Measurements from ENCODE around the gene DDTL.

Gene DDTL

GRCh38 chr22:24016156-24016555, 49.5 kb downstream of the DDTL start:
- no peak for DNase-seq (ENCODE audit: low read depth)
- no peak overlapping the region for H3K4me3 ChIP-seq (ENCODE audit: low read depth, low read length)
- TF ChIP-seq CTCF (IDR thresholded peaks at IDR 0.05; ENCODE audit: control insufficient read depth, extremely low read depth, insufficient read depth): no peak

- no peak overlapping the region for H3K4me3 ChIP-seq (ENCODE audit: low read depth, low read length)
- DNase-seq (ENCODE audit: low read depth): no peak
- no peak for TF ChIP-seq CTCF (IDR thresholded peaks at IDR 0.05; ENCODE audit: control insufficient read depth, extremely low read depth, insufficient read depth)
Observed at GRCh38 chr22:24021304-24021703, 54.6 kb downstream of the DDTL start.

Data from LNCaP clone FGC (cell line).